ENCODE data around the gene PDE1C.

Gene PDE1C

DNA sequence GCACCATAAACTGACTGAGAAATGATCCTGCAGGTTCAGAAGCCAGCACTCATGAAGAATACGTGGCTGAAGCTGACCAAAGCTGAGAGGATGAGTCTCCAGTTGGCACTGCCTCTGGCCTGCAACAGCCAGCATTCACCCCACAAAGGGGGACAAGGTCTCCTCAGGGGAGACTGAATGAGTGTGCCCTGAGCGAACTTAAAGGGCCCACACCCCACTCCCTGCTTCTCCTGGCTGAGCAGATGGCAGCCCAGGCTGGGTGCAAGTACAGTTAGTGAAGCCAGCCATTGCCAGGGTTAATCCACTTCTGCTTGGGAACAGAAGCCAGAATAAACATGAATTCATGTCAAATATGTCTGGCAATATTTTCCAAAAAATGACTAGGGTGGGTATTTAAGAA is 285.1 kb downstream of the PDE1C start:
- H3K79me2 ChIP-seq (ENCODE audit: control insufficient read depth, insufficient read depth, low read length, unreplicated experiment), result no peaks in the 10 kb centered on the region
- no peaks in the 10 kb centered on the region for H3K27me3 ChIP-seq (ENCODE audit: insufficient read depth, low read length)
- H3K4me1 ChIP-seq (ENCODE audit: control insufficient read depth, insufficient read depth, low read length, unreplicated experiment), result peaks cover 4% of the 10 kb centered on the region
- H3K4me3 ChIP-seq (ENCODE audit: low read depth, low read length), result no peak overlapping the region
- no peaks in the 10 kb centered on the region for H3K36me3 ChIP-seq (ENCODE audit: insufficient read depth, low read length)
- H2AFZ ChIP-seq (ENCODE audit: low read length, unreplicated experiment), result no peak overlapping the region
- H3K27ac ChIP-seq (ENCODE audit: low read depth, low read length), result no peak overlapping the region

GRCh38 chr7:31783221-31783620 is 287.0 kb downstream of the PDE1C start:
- no peaks in the 10 kb centered on the region for H3K27me3 ChIP-seq (ENCODE audit: insufficient read depth, low read length)
- no peaks in the 10 kb centered on the region for H3K79me2 ChIP-seq (ENCODE audit: control insufficient read depth, insufficient read depth, low read length, unreplicated experiment)
- H3K4me1 ChIP-seq (ENCODE audit: control insufficient read depth, insufficient read depth, low read length, unreplicated experiment), result peaks cover 4% of the 10 kb centered on the region
- H3K27ac ChIP-seq (ENCODE audit: low read depth, low read length), result no peak overlapping the region
- no peak overlapping the region for H2AFZ ChIP-seq (ENCODE audit: low read length, unreplicated experiment)
- no peaks in the 10 kb centered on the region for H3K36me3 ChIP-seq (ENCODE audit: insufficient read depth, low read length)
- no peak overlapping the region for H3K4me3 ChIP-seq (ENCODE audit: low read depth, low read length)

GRCh38 chr7:31782411-31782991 is 287.7 kb downstream of the PDE1C start:
- H3K27ac ChIP-seq (ENCODE audit: low read depth, low read length), result no peak overlapping the region
- no peak overlapping the region for H2AFZ ChIP-seq (ENCODE audit: low read length, unreplicated experiment)
- no peaks in the 10 kb centered on the region for H3K36me3 ChIP-seq (ENCODE audit: insufficient read depth, low read length)
- no peak overlapping the region for H3K4me3 ChIP-seq (ENCODE audit: low read depth, low read length)
- no peaks in the 10 kb centered on the region for H3K27me3 ChIP-seq (ENCODE audit: insufficient read depth, low read length)
- no peaks in the 10 kb centered on the region for H3K79me2 ChIP-seq (ENCODE audit: control insufficient read depth, insufficient read depth, low read length, unreplicated experiment)
- H3K4me1 ChIP-seq (ENCODE audit: control insufficient read depth, insufficient read depth, low read length, unreplicated experiment), result peaks cover 4% of the 10 kb centered on the region

DNA sequence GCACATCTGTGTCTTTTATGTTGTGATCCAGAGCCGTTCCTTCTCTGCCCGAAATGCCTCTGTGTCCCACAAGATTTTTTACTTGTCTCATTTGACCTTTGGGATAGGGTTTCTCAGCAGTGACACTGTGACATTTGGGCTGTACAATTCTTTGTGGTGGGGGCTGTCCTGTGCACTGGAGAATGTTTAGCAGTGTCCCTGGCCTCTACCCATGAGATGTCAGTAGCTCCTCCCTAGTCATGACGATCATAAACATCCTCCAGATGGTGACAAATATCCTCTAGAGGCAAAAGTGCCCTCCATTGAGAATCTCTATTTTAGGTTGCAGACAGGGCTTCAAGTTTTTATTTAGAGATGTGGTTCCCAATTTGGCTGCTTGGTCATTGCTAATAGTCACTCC is 291.9 kb downstream of the PDE1C start:
- Histone ChIP-seq H3K27ac (ENCODE audit: low read depth, low read length) (no peak overlapping the region), H3K79me2 (ENCODE audit: control insufficient read depth, insufficient read depth, low read length, unreplicated experiment) (no peaks in the 10 kb centered on the region), H3K4me1 (ENCODE audit: control insufficient read depth, insufficient read depth, low read length, unreplicated experiment) (peaks cover 6% of the 10 kb centered on the region), H2AFZ (ENCODE audit: low read length, unreplicated experiment) (no peak overlapping the region), H3K4me3 (ENCODE audit: low read depth, low read length) (no peak overlapping the region), H3K36me3 (ENCODE audit: insufficient read depth, low read length) (no peaks in the 10 kb centered on the region), H3K27me3 (ENCODE audit: insufficient read depth, low read length) (no peaks in the 10 kb centered on the region)

DNA sequence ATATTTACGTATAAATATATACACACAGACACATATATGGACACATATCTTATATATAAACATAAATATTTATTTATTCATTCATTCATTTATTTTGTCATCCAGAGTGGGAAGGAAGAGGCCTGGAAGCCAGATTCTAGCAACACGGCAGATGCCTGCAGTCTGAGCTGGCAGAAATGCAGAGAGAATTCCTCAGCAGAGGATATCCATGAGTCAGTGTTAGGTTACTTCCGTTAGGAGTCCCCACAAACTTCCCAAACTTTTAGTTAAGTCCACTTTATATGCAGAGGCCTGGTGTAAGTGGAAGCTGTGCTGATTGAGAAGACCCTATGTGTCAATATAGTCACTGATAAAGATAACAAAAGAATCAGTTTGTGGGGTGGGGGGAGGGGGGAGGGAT is 293.6 kb downstream of the PDE1C start:
- Histone ChIP-seq H3K27me3 (ENCODE audit: insufficient read depth, low read length) (no peaks in the 10 kb centered on the region), H3K36me3 (ENCODE audit: insufficient read depth, low read length) (no peaks in the 10 kb centered on the region), H3K79me2 (ENCODE audit: control insufficient read depth, insufficient read depth, low read length, unreplicated experiment) (no peaks in the 10 kb centered on the region), H2AFZ (ENCODE audit: low read length, unreplicated experiment) (no peak overlapping the region), H3K4me3 (ENCODE audit: low read depth, low read length) (no peak overlapping the region), H3K4me1 (ENCODE audit: control insufficient read depth, insufficient read depth, low read length, unreplicated experiment) (peaks cover 6% of the 10 kb centered on the region), H3K27ac (ENCODE audit: low read depth, low read length) (no peak overlapping the region)

DNA sequence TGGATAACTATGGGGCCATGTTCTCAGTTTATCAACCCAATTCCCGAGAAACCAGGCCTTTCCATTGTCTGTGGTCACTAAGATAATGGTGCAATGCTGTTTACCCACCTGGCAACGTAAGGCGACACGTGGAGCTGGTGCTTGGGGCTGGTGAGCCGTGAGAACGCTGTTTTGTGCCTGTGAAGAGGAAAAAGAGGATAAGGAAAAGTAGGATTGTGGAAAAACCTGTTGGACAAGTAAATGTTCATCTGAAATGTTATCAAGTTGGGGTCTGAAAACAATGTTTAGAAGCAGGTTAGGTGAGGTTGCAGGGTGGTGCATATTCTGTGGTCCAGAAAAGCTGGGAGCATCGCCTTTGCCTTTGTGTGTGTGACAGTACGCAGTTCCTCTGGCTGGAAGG is 294.7 kb downstream of the PDE1C start:
- H3K4me3 ChIP-seq (ENCODE audit: low read depth, low read length), result no peak overlapping the region
- no peaks in the 10 kb centered on the region for H3K36me3 ChIP-seq (ENCODE audit: insufficient read depth, low read length)
- no peaks in the 10 kb centered on the region for H3K27me3 ChIP-seq (ENCODE audit: insufficient read depth, low read length)
- H3K79me2 ChIP-seq (ENCODE audit: control insufficient read depth, insufficient read depth, low read length, unreplicated experiment), result no peaks in the 10 kb centered on the region
- no peak overlapping the region for H2AFZ ChIP-seq (ENCODE audit: low read length, unreplicated experiment)
- H3K27ac ChIP-seq (ENCODE audit: low read depth, low read length), result no peak overlapping the region
- peaks cover 6% of the 10 kb centered on the region for H3K4me1 ChIP-seq (ENCODE audit: control insufficient read depth, insufficient read depth, low read length, unreplicated experiment)

DNA sequence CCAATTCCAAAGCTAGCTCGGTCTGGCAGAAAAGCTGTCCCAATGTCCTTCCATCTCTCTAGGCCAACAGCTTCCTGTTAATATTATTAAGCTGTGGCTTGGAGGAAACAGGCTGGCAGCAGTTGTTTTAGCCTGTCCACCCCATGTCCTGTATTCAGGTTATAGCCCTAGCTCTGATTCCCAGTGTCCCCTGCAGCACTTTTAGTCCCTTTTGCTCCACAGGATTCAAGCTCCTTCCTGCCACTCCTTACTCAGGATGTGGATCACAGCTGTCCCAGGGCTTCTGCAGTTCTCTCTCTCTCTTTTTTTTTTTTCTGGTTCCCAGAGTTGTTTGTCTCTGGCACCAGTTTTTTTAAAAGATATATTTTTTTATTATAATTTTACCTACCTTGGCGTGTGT is 298.0 kb downstream of the PDE1C start:
- Histone ChIP-seq H3K36me3 (ENCODE audit: insufficient read depth, low read length) (no peaks in the 10 kb centered on the region), H3K4me1 (ENCODE audit: control insufficient read depth, insufficient read depth, low read length, unreplicated experiment) (peaks cover 6% of the 10 kb centered on the region), H3K79me2 (ENCODE audit: control insufficient read depth, insufficient read depth, low read length, unreplicated experiment) (no peaks in the 10 kb centered on the region), H3K27me3 (ENCODE audit: insufficient read depth, low read length) (no peaks in the 10 kb centered on the region), H2AFZ (ENCODE audit: low read length, unreplicated experiment) (no peak overlapping the region), H3K4me3 (ENCODE audit: low read depth, low read length) (no peak overlapping the region), H3K27ac (ENCODE audit: low read depth, low read length) (no peak overlapping the region)

DNA sequence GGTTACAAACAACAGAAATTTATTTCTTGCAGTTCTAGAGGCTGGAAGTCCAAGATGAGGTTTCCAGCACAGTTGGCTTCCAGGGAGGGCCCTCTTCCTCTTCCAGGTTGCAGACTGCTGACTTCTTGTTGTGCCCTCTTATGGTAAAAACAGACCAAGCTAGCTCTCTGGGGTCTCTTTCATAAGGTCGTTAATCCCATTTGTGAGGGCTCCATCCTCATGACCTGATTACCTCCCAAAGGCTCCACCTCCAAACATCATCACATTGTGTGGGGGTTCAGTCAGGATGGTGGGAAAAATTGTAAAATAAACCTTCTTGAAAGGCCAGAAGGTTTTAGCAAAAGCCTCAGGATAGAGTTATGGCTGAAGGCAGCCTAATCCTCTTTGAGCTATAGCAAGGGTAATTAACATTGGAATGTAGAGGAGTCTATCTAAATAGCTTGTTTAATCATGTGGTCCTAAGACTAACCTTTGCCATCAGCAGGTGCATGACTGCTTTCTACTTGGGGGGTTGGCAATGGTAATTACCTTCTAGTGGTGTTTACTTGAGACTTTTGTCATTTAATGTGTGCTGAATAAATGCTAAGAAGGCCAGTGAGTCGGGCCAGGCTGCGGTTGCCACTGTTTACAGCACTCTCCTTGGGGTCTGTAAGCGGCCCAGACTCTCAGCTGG is 302.4 kb downstream of the PDE1C start:
- H2AFZ ChIP-seq (ENCODE audit: low read length, unreplicated experiment), result no peak overlapping the region
- no peak overlapping the region for H3K27ac ChIP-seq (ENCODE audit: low read depth, low read length)
- no peak overlapping the region for H3K4me3 ChIP-seq (ENCODE audit: low read depth, low read length)
- H3K4me1 ChIP-seq (ENCODE audit: control insufficient read depth, insufficient read depth, low read length, unreplicated experiment), result no peaks in the 10 kb centered on the region
- no peaks in the 10 kb centered on the region for H3K79me2 ChIP-seq (ENCODE audit: control insufficient read depth, insufficient read depth, low read length, unreplicated experiment)
- no peaks in the 10 kb centered on the region for H3K36me3 ChIP-seq (ENCODE audit: insufficient read depth, low read length)
- H3K27me3 ChIP-seq (ENCODE audit: insufficient read depth, low read length), result no peaks in the 10 kb centered on the region

DNA sequence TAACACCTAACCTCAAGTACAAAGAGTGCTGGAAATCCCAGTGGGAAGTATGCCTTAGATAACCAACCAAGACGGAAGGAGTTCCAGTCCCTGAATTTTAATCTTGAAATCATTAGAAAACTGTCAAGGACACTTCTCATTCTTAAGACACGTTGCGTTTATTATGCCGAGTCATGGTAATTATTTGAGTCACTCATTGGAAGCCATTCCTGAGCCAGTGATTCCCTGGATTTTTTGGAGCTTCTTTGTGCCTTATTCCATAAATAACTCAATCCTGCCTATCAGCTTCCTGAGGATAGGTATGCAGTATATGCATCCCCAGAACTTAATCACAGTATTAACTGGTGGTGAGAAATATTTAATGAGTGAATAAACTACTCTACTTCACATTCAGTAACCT is 305.7 kb downstream of the PDE1C start:
- Histone ChIP-seq H3K79me2 (ENCODE audit: control insufficient read depth, insufficient read depth, low read length, unreplicated experiment) (no peaks in the 10 kb centered on the region), H2AFZ (ENCODE audit: low read length, unreplicated experiment) (no peak overlapping the region), H3K36me3 (ENCODE audit: insufficient read depth, low read length) (no peaks in the 10 kb centered on the region), H3K27ac (ENCODE audit: low read depth, low read length) (no peak overlapping the region), H3K4me1 (ENCODE audit: control insufficient read depth, insufficient read depth, low read length, unreplicated experiment) (no peaks in the 10 kb centered on the region), H3K4me3 (ENCODE audit: low read depth, low read length) (no peak overlapping the region), H3K27me3 (ENCODE audit: insufficient read depth, low read length) (no peaks in the 10 kb centered on the region)

DNA sequence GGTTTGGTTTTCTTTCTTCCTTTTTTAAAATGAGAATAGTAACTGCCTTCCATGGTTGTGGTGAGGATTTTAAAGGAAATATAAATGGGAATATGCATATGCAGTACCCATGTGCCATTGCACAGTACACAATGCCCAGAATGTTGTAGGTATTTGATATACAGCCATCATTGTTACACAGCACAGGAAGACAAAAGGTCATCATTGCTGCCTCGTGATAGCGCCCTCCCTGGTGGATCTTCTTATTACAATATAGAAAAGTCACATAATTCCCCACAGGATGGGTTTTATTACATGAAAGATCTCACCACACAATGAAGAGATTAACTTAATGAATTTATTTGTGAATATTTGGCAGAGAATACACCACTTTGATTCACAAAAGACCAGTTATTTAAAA is 306.7 kb downstream of the PDE1C start:
- Histone ChIP-seq H3K27me3 (ENCODE audit: insufficient read depth, low read length) (no peaks in the 10 kb centered on the region), H3K4me1 (ENCODE audit: control insufficient read depth, insufficient read depth, low read length, unreplicated experiment) (no peaks in the 10 kb centered on the region), H2AFZ (ENCODE audit: low read length, unreplicated experiment) (no peak overlapping the region), H3K79me2 (ENCODE audit: control insufficient read depth, insufficient read depth, low read length, unreplicated experiment) (no peaks in the 10 kb centered on the region), H3K27ac (ENCODE audit: low read depth, low read length) (no peak overlapping the region), H3K4me3 (ENCODE audit: low read depth, low read length) (no peak overlapping the region), H3K36me3 (ENCODE audit: insufficient read depth, low read length) (no peaks in the 10 kb centered on the region)

GRCh38 chr7:31761646-31762045 is 308.6 kb downstream of the PDE1C start:
- Histone ChIP-seq H3K4me3 (ENCODE audit: low read depth, low read length) (no peak overlapping the region), H3K79me2 (ENCODE audit: control insufficient read depth, insufficient read depth, low read length, unreplicated experiment) (no peaks in the 10 kb centered on the region), H3K27ac (ENCODE audit: low read depth, low read length) (no peak overlapping the region), H3K36me3 (ENCODE audit: insufficient read depth, low read length) (no peaks in the 10 kb centered on the region), H2AFZ (ENCODE audit: low read length, unreplicated experiment) (no peak overlapping the region), H3K27me3 (ENCODE audit: insufficient read depth, low read length) (no peaks in the 10 kb centered on the region), H3K4me1 (ENCODE audit: control insufficient read depth, insufficient read depth, low read length, unreplicated experiment) (no peaks in the 10 kb centered on the region)
